Right atrium auricular region (tissue), 2 donors: Measurements from ENCODE around the gene SNCB. TPM values are rescaled to one million over a fixed set of nuclear protein-coding genes. Genes with fewer than 3 reads are reported as not detected.
A peak's percentile ranks its signal among the peaks of the same experiment; 100 is the strongest.

Experiments
- DNase-seq: peaks from one replicate; pipeline ENCODE4 v3.0.0-alpha.2; 2019; ENCODE audit warnings: low spot score
- H3K27ac ChIP-seq, 2 donors: fragments of 200-600 bp; sonication (generic); 1 replicate in 1 of 2; 2 replicates in 1 of 2; pipeline ENCODE4 v1.5.1; 2016 to 2019
- H3K27me3 ChIP-seq, 2 donors: fragments of 200-600 bp; sonication (generic); one replicate each; pipeline versions ENCODE4 v1.5.1 to v1.6.0; 2017 to 2019
- H3K36me3 ChIP-seq: fragments of 200-600 bp; sonication (generic); one replicate; pipeline ENCODE4 v1.5.1; 2016
- H3K4me1 ChIP-seq, 2 donors: fragments of 200-600 bp; sonication (generic); one replicate each; pipeline versions ENCODE4 v1.5.1 to v1.6.0; 2017 to 2019
- H3K4me3 ChIP-seq, 2 donors: fragments of 200-600 bp; sonication (generic); 1 replicate in 1 of 2; 2 replicates in 1 of 2; pipeline ENCODE4 v1.5.1; 2017 to 2019; ENCODE audit warnings: mild to moderate bottlenecking in 1 of 2, moderate library complexity in 1 of 2
- H3K9me3 ChIP-seq, 2 donors: fragments of 200-600 bp; sonication (generic); one replicate each; pipeline ENCODE4 v1.5.1; 2019
- total RNA-seq, 2 donors: library from RNA; depleted of rRNA; stranded (reverse); fragments of >200 nt; gene quantifications; one replicate each; pipeline ENCODE4 v1.1.0, GENCODE V29; 2016
- TF ChIP-seq, protein P1 (sequence below), 2 donors: fragments of 200-600 bp; sonication (generic); IDR thresholded peaks; one replicate each; pipeline ENCODE4 v1.5.1; 2019; ENCODE audit warnings: antibody characterized with exemption in 2 of 2

SNCB gene
- total RNA-seq, 2 donors from 2014 or later, result 0.67 TPM; not detected in 1

DNA sequence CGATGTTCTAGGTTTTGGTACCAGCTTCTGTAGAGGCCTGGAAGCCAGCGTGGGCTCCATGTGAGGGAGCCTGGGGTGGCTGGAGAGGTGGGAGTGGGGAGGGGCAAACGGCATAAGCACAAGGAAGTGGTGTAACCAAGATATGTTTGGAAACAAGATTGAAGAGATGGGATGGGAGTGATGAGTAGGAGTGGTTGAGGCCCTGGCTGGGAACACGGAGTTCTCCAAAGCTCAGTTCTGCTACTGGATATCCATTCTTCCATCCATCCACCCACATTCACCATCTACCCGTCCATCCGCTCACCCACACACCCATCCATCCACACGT, 29.1 kb upstream of the SNCB start:
- Histone ChIP-seq H3K27ac (no peak overlapping the region), H3K4me3 (no peak overlapping the region), H3K27me3 (no peaks in the 10 kb centered on the region), H3K4me1 (peaks cover 0 to 12% of the 10 kb centered on the region in 2 donors), H3K9me3 (no peaks in the 10 kb centered on the region), H3K36me3 (peaks cover 12% of the 10 kb centered on the region)
- no peak for DNase-seq
- TF ChIP-seq, protein P1, sequence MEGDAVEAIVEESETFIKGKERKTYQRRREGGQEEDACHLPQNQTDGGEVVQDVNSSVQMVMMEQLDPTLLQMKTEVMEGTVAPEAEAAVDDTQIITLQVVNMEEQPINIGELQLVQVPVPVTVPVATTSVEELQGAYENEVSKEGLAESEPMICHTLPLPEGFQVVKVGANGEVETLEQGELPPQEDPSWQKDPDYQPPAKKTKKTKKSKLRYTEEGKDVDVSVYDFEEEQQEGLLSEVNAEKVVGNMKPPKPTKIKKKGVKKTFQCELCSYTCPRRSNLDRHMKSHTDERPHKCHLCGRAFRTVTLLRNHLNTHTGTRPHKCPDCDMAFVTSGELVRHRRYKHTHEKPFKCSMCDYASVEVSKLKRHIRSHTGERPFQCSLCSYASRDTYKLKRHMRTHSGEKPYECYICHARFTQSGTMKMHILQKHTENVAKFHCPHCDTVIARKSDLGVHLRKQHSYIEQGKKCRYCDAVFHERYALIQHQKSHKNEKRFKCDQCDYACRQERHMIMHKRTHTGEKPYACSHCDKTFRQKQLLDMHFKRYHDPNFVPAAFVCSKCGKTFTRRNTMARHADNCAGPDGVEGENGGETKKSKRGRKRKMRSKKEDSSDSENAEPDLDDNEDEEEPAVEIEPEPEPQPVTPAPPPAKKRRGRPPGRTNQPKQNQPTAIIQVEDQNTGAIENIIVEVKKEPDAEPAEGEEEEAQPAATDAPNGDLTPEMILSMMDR (IDR thresholded peaks at IDR 0.05), result no peak

DNA sequence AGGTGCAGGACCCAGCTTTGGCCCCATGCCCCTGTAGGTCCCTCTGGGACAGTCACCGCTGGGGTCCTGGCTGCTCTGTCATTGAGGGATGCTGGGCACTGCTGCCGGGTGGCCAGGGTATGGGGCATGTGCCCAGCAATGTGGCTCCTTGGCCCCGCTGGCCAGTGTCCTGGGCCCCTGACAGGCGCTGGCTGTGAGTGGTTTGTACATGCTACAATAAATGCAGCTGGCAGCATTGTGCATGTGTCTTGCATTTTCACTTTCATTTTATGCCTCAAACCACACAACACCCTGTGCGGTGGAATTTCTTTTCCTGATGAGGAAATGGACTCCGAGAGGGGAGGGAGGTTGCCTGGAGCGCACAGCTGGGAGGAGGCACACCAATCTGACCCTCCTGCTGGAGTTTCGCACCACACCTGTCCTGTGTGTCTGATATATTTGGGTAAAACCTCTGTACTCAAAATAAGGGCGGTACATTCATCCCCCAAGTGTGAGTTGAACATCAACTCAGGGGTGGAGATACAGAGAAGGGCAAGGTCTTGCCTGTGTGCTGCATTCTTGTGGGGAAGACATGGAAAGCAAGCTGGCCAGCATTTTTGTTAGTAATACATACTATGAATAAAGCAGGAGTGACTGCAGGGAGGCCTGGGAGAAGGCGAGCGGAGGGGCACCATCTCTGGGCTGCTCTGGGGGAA, 28.6 kb upstream of the SNCB start:
- Histone ChIP-seq H3K9me3 (no peaks in the 10 kb centered on the region), H3K4me1 (peaks cover 0 to 12% of the 10 kb centered on the region in 2 donors), H3K4me3 (no peak overlapping the region), H3K27me3 (no peaks in the 10 kb centered on the region), H3K27ac (no peak overlapping the region), H3K36me3 (peaks cover 12% of the 10 kb centered on the region)
- no peak for DNase-seq
- TF ChIP-seq, protein P1 (IDR thresholded peaks at IDR 0.05), result no peak

DNA sequence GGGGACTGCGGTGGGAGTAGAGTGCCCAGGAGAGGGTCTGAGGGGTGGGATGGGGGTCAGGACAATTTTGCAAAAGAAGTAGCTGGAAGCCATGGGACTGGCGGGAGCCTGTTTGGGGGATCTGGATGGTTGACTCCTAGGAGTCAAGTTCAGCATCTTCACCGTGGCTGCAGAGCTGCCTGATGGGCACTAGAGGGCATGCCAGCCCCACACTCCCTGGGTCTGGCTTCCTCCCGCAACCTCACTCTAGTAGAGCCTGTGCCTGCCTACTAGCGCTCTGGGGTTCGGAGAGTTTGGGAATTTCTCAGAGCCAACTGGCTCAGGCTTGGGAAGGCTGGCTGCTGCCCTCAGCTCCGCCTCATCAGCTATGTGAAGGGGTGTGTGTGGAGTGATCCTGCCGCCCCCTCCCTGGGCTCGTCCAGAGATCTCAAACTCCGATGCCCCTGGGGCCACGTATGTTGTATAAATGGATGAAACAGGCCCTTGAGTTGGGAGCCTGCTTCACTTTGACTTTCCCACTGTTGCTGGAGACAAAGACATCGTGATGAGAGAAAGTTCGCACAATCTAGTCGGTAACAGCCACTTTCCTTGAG, 27.8 kb upstream of the SNCB start:
- TF ChIP-seq, protein P1 (IDR thresholded peaks at IDR 0.05), result peak; percentile 73 to 93
- H3K9me3 ChIP-seq, result no peaks in the 10 kb centered on the region
- H3K27ac ChIP-seq, result no peak overlapping the region
- DNase-seq, result peak; percentile 81
- peaks cover 0 to 12% of the 10 kb centered on the region in 2 donors for H3K4me1 ChIP-seq
- no peak overlapping the region for H3K4me3 ChIP-seq
- no peaks in the 10 kb centered on the region for H3K27me3 ChIP-seq
- H3K36me3 ChIP-seq, result peaks cover 19% of the 10 kb centered on the region

DNA sequence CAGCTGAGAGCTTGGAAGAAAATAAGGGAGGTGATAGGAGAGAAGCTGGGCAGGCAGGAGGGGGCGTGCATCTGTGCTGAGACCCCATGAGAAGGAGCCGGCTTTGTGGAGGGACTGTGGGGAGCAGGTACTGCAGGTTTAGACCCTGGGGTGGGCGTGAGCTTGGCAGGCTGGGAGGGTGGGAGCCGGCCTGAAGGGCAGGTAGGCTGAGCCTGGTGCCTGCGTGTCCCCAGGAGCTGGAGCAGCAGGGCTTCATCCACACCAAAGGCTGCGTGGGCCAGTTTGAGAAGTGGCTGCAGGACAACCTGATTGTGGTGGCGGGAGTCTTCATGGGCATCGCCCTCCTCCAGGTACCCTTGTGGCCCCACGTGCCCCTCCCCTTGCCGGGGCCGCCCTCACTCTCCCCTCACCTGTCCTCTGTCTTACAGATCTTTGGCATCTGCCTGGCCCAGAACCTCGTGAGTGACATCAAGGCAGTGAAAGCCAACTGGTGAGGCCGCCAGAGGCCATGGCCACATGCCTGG, 26.2 kb upstream of the SNCB start:
- Histone ChIP-seq H3K4me1 (peaks cover 0 to 12% of the 10 kb centered on the region in 2 donors), H3K27me3 (no peaks in the 10 kb centered on the region), H3K4me3 (no peak overlapping the region), H3K9me3 (no peaks in the 10 kb centered on the region), H3K27ac (no peak overlapping the region), H3K36me3 (peaks cover 24% of the 10 kb centered on the region)
- TF ChIP-seq, protein P1 (IDR thresholded peaks at IDR 0.05), result no peak
- no peak for DNase-seq

DNA sequence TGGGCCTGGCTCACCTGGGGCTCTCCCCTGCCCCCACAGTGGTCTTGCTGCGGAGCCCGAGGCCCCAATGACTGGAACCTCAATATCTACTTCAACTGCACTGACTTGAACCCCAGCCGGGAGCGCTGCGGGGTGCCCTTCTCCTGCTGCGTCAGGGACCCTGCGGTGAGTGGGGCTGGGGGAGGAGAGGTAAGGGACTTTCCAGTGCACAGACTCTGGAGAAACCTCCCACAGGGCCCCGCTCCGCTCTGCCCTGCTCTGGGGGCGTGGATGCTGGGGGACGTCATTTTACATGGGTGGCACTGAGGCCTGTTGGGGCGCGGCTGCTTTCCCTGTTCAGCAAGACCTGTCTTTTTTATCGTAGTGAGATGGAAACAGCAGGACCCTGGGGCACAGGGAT, 24.5 kb upstream of the SNCB start:
- TF ChIP-seq, protein P1 (IDR thresholded peaks at IDR 0.05), result no peak
- no peaks in the 10 kb centered on the region for H3K9me3 ChIP-seq

More for the DNA sequence above, 24.5 kb upstream of the SNCB start:
- DNase-seq, result no peak
- Histone ChIP-seq H3K27me3 (no peaks in the 10 kb centered on the region), H3K4me1 (peaks cover 0 to 9% of the 10 kb centered on the region in 2 donors), H3K4me3 (no peak overlapping the region), H3K27ac (no peak overlapping the region), H3K36me3 (peaks cover 24% of the 10 kb centered on the region)
